ENCODE data around the gene CYFIP1.

DNA sequence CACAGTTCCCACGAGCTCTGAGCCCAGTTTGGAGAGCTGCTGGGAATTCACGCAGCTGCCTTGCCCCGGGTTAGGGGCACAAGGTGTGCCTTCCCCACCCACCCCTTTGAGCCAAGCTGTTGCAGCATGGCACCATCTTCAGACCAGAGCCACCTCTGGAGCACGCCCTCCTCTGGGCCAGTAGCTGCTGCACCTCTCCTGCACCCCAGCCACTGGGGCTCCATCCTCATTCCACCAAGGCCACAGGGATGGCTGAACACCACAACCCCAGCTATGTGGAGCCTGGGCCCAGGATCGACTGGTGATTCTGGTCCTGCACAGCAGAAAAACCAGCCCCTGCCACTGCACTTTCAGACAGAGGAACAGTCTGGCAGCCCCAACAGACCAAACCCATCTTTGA, 33.5 kb upstream of the CYFIP1 start:
- TF ChIP-seq, protein P1, sequence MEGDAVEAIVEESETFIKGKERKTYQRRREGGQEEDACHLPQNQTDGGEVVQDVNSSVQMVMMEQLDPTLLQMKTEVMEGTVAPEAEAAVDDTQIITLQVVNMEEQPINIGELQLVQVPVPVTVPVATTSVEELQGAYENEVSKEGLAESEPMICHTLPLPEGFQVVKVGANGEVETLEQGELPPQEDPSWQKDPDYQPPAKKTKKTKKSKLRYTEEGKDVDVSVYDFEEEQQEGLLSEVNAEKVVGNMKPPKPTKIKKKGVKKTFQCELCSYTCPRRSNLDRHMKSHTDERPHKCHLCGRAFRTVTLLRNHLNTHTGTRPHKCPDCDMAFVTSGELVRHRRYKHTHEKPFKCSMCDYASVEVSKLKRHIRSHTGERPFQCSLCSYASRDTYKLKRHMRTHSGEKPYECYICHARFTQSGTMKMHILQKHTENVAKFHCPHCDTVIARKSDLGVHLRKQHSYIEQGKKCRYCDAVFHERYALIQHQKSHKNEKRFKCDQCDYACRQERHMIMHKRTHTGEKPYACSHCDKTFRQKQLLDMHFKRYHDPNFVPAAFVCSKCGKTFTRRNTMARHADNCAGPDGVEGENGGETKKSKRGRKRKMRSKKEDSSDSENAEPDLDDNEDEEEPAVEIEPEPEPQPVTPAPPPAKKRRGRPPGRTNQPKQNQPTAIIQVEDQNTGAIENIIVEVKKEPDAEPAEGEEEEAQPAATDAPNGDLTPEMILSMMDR (IDR thresholded peaks at IDR 0.05; ENCODE audit: low read depth, low read length, poor library complexity, severe bottlenecking) = no peak
- no peak for TF ChIP-seq EZH2phosphoT487 (IDR thresholded peaks at IDR 0.05; ENCODE audit: borderline replicate concordance, low read length)

Data from DOHH2 (cell line).